Adrenal gland (tissue), 12 donors: ENCODE data around the gene PATL2. TPM values are rescaled to one million over a fixed set of nuclear protein-coding genes. Genes with fewer than 3 reads are reported as not detected.
A peak's percentile ranks its signal among the peaks of the same experiment; 100 is the strongest.
"Not testable (repeated sequence)": the region's sequence is repeated elsewhere in the genome, so short reads cannot be mapped to it uniquely, and the experiment has no call there.

ENCODE experiments used
- DNase-seq, 7 donors: peaks; one replicate each; pipeline ENCODE4 v3.0.0-alpha.2; 2019 to 2020
- H3K27ac ChIP-seq, 5 donors: fragments of 200-600 bp; sonication (generic) in 4 of 5; 1 replicate in 3 of 5; 2 replicates in 2 of 5; pipeline versions ENCODE4 v1.5.1 to v1.8.0; 2016 to 2020; ENCODE audit warnings: mild to moderate bottlenecking in 1 of 5
- H3K27me3 ChIP-seq: fragments of 200-600 bp; 2 replicates; pipeline ENCODE4 v1.8.0; 2021
- H3K36me3 ChIP-seq, 2 donors: fragments of 200-600 bp; replicated peaks in 1 of 2; 1 replicate in 1 of 2; 2 replicates in 1 of 2; pipeline versions ENCODE4 v1.5.1 to v1.8.0; 2018 to 2022
- H3K4me1 ChIP-seq, 2 donors: fragments of 200-600 bp; replicated peaks in 1 of 2; 1 replicate in 1 of 2; 2 replicates in 1 of 2; pipeline versions ENCODE4 v1.5.1 to v1.8.0; 2018 to 2021
- H3K4me3 ChIP-seq, 4 donors: fragments of 200-600 bp; sonication (generic) in 3 of 4; one replicate each; pipeline ENCODE4 v1.5.1; 2016 to 2018
- H3K9me3 ChIP-seq, 3 donors: fragments of 200-600 bp; sonication (generic) in 1 of 3; replicated peaks in 1 of 3; 1 replicate in 2 of 3; 2 replicates in 1 of 3; pipeline versions ENCODE4 v1.5.1 to v1.8.0; 2016 to 2021
- POLR2A ChIP-seq, 2 donors: fragments of 450-650 bp; IDR thresholded peaks; one replicate each; pipeline ENCODE4 v1.6.1; 2017; ENCODE audit warnings: antibody characterized with exemption in 2 of 2, mild to moderate bottlenecking in 2 of 2, moderate library complexity in 1 of 2
- WGBS, 4 donors: extraction: QIAGEN DNeasy Blood & Tissue Kit in 2 of 4; methylation state at CpG; one replicate each; pipeline versions ENCODE4 v1.1.5 to v1.1.7; 2013 to 2017; 5-methylcytosine and 5-hydroxymethylcytosine counted together
- intact Hi-C, 2 donors: fragments of 100-400 bp; cut with DNase I; formaldehyde crosslinking; loops; one replicate each; pipeline versions ENCODE4 v1.14.1 to v1.15.0; 2022 to 2023
- polyA plus RNA-seq, 3 donors: library from polyadenylated mRNA; stranded (reverse); fragments of 200-250 nt in 2 of 3; fragments of 350-450 nt in 1 of 3; fragmentation: Illumina TruSeq in 1 of 3; extraction: RNeasy Lipid Tissue Mini Kit (QIAGEN cat#74804) in 1 of 3; gene quantifications; one replicate each; pipeline ENCODE4 v1.2.3, GENCODE V29; 2013 to 2014
- total RNA-seq, 9 donors: library from RNA; depleted of rRNA in 4 of 9; stranded (reverse); fragments of >200 nt in 4 of 9; fragments of 120-200 nt in 1 of 9; fragmentation: NEBNext Ultra II Directional in 1 of 9; extraction: Animal tissue kit (Norgen Biotek cat#: 25700) in 1 of 9; gene quantifications; one replicate each; pipeline versions ENCODE4 v1.1.0 to v1.2.4, GENCODE V29; 2013 to 2023
- TF ChIP-seq, protein P1 (sequence below), 6 experiments: fragments of 450-650 bp in 4 of 6; fragments of 200-600 bp in 2 of 6; sonication (generic) in 1 of 6; IDR thresholded peaks; 1 replicate in 5 of 6; 2 replicates in 1 of 6; pipeline versions ENCODE4 v1.5.1 to v1.8.0; 2016 to 2021; ENCODE audit warnings: antibody characterized with exemption in 6 of 6, mild to moderate bottlenecking in 2 of 6, moderate library complexity in 1 of 6
- donor health status: healthy with polysubstance abuse.
- donor health status: Bipolar disorder and iron deficiency.
- donor health status: DM: yes; HTN: yes; CAD: no.
- donor health status: DM: no; HTN: no; CAD: no.
- donor health status: DM: no; HTN: no; CAD: no.
- donor health status: DM: yes; HTN: yes; CAD: no.

PATL2 gene
- total and polyA plus RNA-seq, 12 donors: 0.42 to 18.3 (median 2.7) TPM

DNA sequence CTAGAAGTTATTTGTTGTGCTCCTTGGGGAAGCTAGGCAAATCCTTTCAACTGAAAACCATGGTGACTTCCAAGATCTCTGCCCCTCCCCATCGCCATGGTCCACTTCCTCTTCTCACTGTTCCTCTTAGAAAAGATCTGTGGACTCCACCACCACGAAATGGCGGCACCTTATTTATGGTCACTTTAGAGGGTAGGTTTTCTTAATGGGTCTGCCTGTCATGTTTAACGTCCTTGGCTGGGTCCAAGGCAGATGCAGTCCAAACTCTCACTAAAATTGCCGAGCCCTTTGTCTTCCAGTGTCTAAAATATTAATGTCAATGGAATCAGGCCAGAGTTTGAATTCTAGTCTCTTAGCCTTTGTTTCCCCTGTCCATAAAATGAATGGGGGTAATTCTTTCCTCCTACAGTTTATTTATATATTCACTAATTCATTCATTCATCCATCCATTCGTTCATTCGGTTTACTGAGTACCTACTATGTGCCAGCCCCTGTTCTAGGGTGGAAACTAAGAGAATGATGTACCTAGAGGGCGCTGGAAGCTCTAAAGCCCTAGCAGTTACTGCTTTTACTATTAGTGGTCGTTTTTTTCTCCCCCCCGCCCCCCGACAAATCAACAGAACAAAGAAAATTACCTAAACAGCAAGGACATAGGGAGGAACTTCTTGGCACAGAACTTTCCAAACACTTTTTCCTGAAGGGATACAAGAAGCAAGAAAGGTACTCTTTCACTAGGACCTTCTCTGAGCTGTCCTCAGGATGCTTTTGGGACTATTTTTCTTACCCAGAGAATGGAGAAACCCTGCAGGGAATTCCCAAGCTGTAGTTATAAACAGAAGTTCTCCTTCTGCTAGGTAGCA, 657 bp downstream of the PATL2 start:
- Histone ChIP-seq H3K27ac (peak overlapping the region; percentile 97 to 99 (median 99)), H3K27me3 (no peaks in the 10 kb centered on the region), H3K4me3 (peak overlapping the region in 3 of 4 donors; percentile 69 to 96 (median 92)), H3K4me1 (peaks cover 5 to 30% of the 10 kb centered on the region in 2 donors), H3K36me3 (peaks cover 0 to 5% of the 10 kb centered on the region in 2 donors), H3K9me3 (no peaks in the 10 kb centered on the region)
- 17 to 20% (median 19%) methylated on average over 11 of the region's 11 CpGs for WGBS, 4 donors
- peak in 5 of 7 donors; percentile 38 to 70 (median 56) for DNase-seq
- TF ChIP-seq, protein P1, sequence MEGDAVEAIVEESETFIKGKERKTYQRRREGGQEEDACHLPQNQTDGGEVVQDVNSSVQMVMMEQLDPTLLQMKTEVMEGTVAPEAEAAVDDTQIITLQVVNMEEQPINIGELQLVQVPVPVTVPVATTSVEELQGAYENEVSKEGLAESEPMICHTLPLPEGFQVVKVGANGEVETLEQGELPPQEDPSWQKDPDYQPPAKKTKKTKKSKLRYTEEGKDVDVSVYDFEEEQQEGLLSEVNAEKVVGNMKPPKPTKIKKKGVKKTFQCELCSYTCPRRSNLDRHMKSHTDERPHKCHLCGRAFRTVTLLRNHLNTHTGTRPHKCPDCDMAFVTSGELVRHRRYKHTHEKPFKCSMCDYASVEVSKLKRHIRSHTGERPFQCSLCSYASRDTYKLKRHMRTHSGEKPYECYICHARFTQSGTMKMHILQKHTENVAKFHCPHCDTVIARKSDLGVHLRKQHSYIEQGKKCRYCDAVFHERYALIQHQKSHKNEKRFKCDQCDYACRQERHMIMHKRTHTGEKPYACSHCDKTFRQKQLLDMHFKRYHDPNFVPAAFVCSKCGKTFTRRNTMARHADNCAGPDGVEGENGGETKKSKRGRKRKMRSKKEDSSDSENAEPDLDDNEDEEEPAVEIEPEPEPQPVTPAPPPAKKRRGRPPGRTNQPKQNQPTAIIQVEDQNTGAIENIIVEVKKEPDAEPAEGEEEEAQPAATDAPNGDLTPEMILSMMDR (IDR thresholded peaks at IDR 0.05): peak in 1 of 6 experiments; percentile 19
- no peak for TF ChIP-seq POLR2A (IDR thresholded peaks at IDR 0.05)
- intact Hi-C loops: no loop called here

DNA sequence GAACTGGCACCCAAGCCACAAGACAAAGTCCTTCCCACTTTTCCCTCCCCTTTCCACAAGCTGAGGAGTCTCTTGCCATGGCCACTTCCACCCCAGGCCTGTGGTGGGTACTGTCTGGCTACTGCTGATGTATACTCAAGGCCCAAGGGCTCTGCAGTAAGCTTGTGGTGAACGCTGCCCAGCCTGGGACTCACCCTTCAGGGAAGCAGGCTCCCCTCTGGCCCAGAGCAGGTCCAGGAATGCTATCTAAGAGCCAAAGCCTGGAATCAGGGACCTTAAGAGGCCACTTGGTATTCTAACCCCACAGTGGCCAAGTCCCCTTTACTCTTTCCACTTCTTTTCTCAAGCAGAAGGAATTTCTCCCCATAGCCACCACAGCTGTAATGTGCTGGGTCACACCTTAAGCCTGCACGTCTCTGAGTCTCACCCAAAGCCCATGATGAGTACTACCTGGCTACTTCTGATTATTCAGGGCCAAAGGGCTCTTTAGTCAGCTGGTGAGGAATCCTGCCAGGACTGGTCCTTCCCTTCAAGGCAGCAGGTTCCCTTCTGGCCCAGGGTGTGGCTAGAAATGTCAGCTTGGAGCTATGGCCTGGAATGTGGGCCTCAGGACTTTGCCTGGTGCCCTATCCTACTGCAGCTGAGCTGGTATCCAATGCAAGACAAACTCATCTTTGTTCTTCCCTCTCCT, 4.0 kb downstream of the PATL2 start:
- Histone ChIP-seq H3K36me3 (no peaks in the 10 kb centered on the region), H3K4me1 (peaks cover 0 to 4% of the 10 kb centered on the region in 2 donors), H3K27me3 (no peaks in the 10 kb centered on the region), H3K27ac (no peak overlapping the region), H3K9me3 (no peaks in the 10 kb centered on the region), H3K4me3 (no peak overlapping the region)
- intact Hi-C loops: loop anchor here in 1 of 2 donors (5.0 kb wide), 1 partner anchor 40 kb away; no protein-coding TSS in a partner anchor
- TF ChIP-seq, protein P1 (IDR thresholded peaks at IDR 0.05): no peak
- TF ChIP-seq POLR2A (IDR thresholded peaks at IDR 0.05): no peak
- no peak for DNase-seq
- 67 to 97% (median 95%) methylated on average over 1 to 2 of the region's 2 CpGs for WGBS, 4 donors

DNA sequence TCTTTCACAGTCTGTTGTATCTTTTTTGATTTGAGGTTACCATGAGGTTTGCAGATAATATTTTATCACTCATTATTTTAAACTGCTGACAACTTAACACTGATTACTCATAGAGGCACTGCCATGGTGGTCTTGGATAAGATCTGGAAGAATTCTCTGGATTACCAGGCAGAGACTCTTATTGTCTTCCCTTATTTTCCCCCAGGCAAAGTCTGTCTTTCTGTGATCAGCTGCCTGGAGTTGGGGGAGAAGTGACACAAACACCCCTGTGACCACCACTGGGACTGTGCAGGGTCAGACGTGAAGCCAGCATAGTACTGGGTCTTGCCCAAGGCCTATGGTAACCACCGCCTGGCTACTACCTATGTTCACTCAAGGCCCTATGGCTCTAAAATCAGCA, 4.7 kb downstream of the PATL2 start:
- TF ChIP-seq, protein P1 (IDR thresholded peaks at IDR 0.05): no peak
- no peak for TF ChIP-seq POLR2A (IDR thresholded peaks at IDR 0.05)
- DNase-seq: no peak
- Histone ChIP-seq H3K4me1 (peaks cover 0 to 4% of the 10 kb centered on the region in 2 donors), H3K27me3 (no peaks in the 10 kb centered on the region), H3K9me3 (no peaks in the 10 kb centered on the region), H3K4me3 (no peak overlapping the region), H3K27ac (no peak overlapping the region), H3K36me3 (no peaks in the 10 kb centered on the region)
- intact Hi-C loops: loop anchor here in 1 of 2 donors (5.0 kb wide), 1 partner anchor 39 kb away; no protein-coding TSS in a partner anchor
- WGBS, 4 donors: 97 to 100% (median 100%) methylated on average over 2 of the region's 2 CpGs; no CpG with 5 or more reads in 1 of the 4 donors

DNA sequence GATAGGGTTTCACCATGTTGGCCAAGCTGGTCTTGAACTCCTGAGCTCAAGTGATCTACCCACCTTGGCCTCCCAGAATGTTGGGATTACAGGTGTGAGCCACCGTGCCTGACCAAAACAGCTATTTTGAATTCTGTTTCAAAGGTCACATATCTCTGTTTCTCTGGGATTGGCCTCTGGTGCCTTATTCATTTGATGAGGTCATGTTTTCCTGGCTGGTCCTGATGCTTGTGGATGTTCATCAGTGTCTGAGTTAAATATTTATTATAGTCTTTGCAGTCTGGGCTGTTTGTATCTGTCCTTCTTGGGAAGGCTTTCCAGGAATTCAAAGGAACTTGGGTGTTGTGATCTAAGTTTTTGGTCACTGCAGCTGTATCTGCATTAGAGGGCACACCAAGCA, 5.1 kb downstream of the PATL2 start:
- TF ChIP-seq, protein P1 (IDR thresholded peaks at IDR 0.05): no peak
- TF ChIP-seq POLR2A (IDR thresholded peaks at IDR 0.05): no peak
- DNase-seq: no peak
- WGBS, 4 donors: 79 to 92% (median 85%) methylated on average over 1 of the region's 1 CpG
- Histone ChIP-seq H3K36me3 (no peaks in the 10 kb centered on the region), H3K9me3 (no peaks in the 10 kb centered on the region), H3K27ac (no peak overlapping the region), H3K4me1 (peaks cover 0 to 4% of the 10 kb centered on the region in 2 donors), H3K27me3 (no peaks in the 10 kb centered on the region), H3K4me3 (no peak overlapping the region)
- intact Hi-C loops: loop anchor here in 1 of 2 donors (5.0 kb wide), 1 partner anchor 39 kb away; no protein-coding TSS in a partner anchor

DNA sequence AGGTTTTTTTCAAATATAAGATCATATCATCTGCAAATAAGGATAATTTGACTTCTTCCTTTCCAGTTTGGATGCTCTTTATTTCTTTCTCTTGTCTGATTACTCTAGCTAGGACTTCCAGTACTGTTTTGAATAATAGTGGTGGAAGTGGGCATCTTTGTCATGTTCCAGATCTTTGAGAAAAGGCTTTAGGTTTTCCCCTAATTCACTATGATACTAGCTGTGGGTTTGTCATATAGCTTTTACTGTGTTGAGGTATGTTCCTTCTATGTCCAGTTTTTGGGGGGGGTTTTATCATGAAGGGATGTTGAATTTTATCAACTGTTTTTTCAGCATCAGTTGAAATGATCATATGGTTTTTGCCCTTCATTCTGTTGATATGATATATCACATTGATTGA, 10.4 kb downstream of the PATL2 start:
- H3K27me3 ChIP-seq, intact Hi-C loops, H3K9me3 ChIP-seq, H3K36me3 ChIP-seq, H3K4me3 ChIP-seq, H3K27ac ChIP-seq, DNase-seq, H3K4me1 ChIP-seq: not testable (repeated sequence)
